PC-3 (cell line): ENCODE measurements around the gene SPPL2B. TPM values are rescaled to one million over a fixed set of nuclear protein-coding genes. Genes with fewer than 3 reads are reported as not detected.

ENCODE experiments used
- ATAC-seq: fragments of 200-7000 bp; cut with Tn5 transposase; 2 replicates; pipeline ENCODE4 v1.9.1; 2020; ENCODE audit warnings: mild to moderate bottlenecking, moderate library complexity
- BruUV-seq: library from RNA; stranded (reverse); fragments of 400-500 nt; replicated peaks from 2 replicates; lab custom pipeline; 2021; lab: Mats Ljungman, UMichigan
- CTCF ChIA-PET: fragments of 300-600 bp; sonication (Branson Sonifier 250); formaldehyde crosslinking; loops from one replicate; lab custom pipeline; 2022; ENCODE audit warnings: antibody characterized with exemption; lab: Charles Lee
- POLR2A ChIA-PET: fragments of 300-600 bp; sonication (Branson Sonifier 250); formaldehyde crosslinking; loops from one replicate; lab custom pipeline; 2022; ENCODE audit warnings: antibody characterized with exemption; ENCODE audit not compliant: unreplicated experiment; lab: Charles Lee
- DNase-seq: peaks from one replicate; pipeline ENCODE4 v3.0.0-alpha.2; 2015
- H2AFZ ChIP-seq: fragments of 300-600 bp; sonication (generic); 2 replicates; pipeline ENCODE4 v1.6.0; 2016; ENCODE audit warnings: antibody characterized with exemption, low read length
- H3F3A ChIP-seq: fragments of 300-600 bp; sonication (generic); one replicate; pipeline ENCODE4 v1.6.0; 2017; ENCODE audit warnings: antibody characterized with exemption, low read length, control low read depth, mild to moderate bottlenecking; ENCODE audit not compliant: unreplicated experiment
- H3K27ac ChIP-seq: fragments of 300-600 bp; sonication (generic); 2 replicates; pipeline ENCODE4 v1.5.1; 2016; ENCODE audit warnings: mild to moderate bottlenecking, low read length
- H3K27me3 ChIP-seq: fragments of 300-600 bp; sonication (generic); 2 replicates; pipeline ENCODE4 v1.6.1; 2016; ENCODE audit warnings: low read length, mixed read lengths
- H3K36me3 ChIP-seq: fragments of 300-600 bp; sonication (generic); 2 replicates; pipeline ENCODE4 v1.6.1; 2016; ENCODE audit warnings: low read depth, mixed run types, low read length, mixed read lengths
- H3K4me1 ChIP-seq: fragments of 300-600 bp; sonication (generic); 2 replicates; pipeline ENCODE4 v1.5.1; 2016; ENCODE audit warnings: low read length; ENCODE audit not compliant: insufficient read depth
- H3K4me2 ChIP-seq: fragments of 300-600 bp; sonication (generic); 2 replicates; pipeline ENCODE4 v1.6.0; 2016; ENCODE audit warnings: low read length
- H3K4me3 ChIP-seq: fragments of 300-600 bp; sonication (generic); 2 replicates; pipeline ENCODE4 v1.5.1; 2016; ENCODE audit warnings: mild to moderate bottlenecking, low read length, mixed read lengths
- H3K79me2 ChIP-seq: fragments of 300-600 bp; sonication (generic); 2 replicates; pipeline ENCODE4 v1.6.1; 2017; ENCODE audit warnings: low read length, mixed read lengths
- H3K9ac ChIP-seq: fragments of 300-600 bp; sonication (generic); 2 replicates; pipeline ENCODE4 v1.6.0; 2016; ENCODE audit warnings: mild to moderate bottlenecking, low read length
- H3K9me2 ChIP-seq: fragments of 300-600 bp; sonication (generic); replicated peaks from 2 replicates; pipeline ENCODE4 v1.6.1; 2016; ENCODE audit warnings: mixed run types, low read length, mixed read lengths
- H3K9me3 ChIP-seq: fragments of 300-600 bp; sonication (generic); 2 replicates; pipeline ENCODE4 v1.6.1; 2016; ENCODE audit warnings: low read length, mixed read lengths
- H4K20me1 ChIP-seq: fragments of 300-600 bp; sonication (generic); 2 replicates; pipeline ENCODE4 v1.6.1; 2016; ENCODE audit warnings: low read length, mixed read lengths
- CTCF ChIP-seq: fragments of 300-600 bp; sonication (generic); conservative IDR thresholded peaks from 2 replicates; pipeline ENCODE4 v1.5.1; 2017; ENCODE audit warnings: antibody characterized with exemption, low read depth, mild to moderate bottlenecking, low read length
- EZH2 ChIP-seq: fragments of 300-600 bp; sonication (generic); IDR thresholded peaks from one replicate; pipeline ENCODE4 v1.6.1; 2017; ENCODE audit warnings: antibody characterized with exemption, mild to moderate bottlenecking, low read length; ENCODE audit not compliant: unreplicated experiment
- EZH2phosphoT487 ChIP-seq: fragments of 300-600 bp; sonication (generic); IDR thresholded peaks from 2 replicates; pipeline ENCODE4 v1.6.1; 2018; ENCODE audit warnings: mild to moderate bottlenecking, antibody characterized with exemption, low read length, borderline replicate concordance
- intact Hi-C: fragments of 100-400 bp; cut with micrococcal nuclease; formaldehyde crosslinking; loops from 2 replicates; pipeline ENCODE4 v1.9.0; 2023
- total RNA-seq: library from RNA; depleted of rRNA; stranded (reverse); fragments of >200 nt; gene quantifications from 2 replicates; pipeline ENCODE4 v1.2.3, GENCODE V29; 2014

Gene SPPL2B
- total RNA-seq, 1 experiment from 2014 or later, result 28.6 TPM

GRCh38 chr19:2282062-2282861 is 46.2 kb upstream of the SPPL2B start, which contains the start of gene PEAK3:
PEAK3 (minus strand) TSS chr19:2282175; CDS start chr19:2280931, 1,244 bp downstream.
- Histone ChIP-seq H3K9me3 (no peaks in the 10 kb centered on the region), H3K79me2 (no peaks in the 10 kb centered on the region), H2AFZ (no peak within 1 kb of the TSS), H3K4me1 (no peaks in the 10 kb centered on the region), H3K9ac (no peak within 1 kb of the TSS), H3K4me2 (no peak within 1 kb of the TSS), H3K27ac (no peak within 1 kb of the TSS), H4K20me1 (no peaks in the 10 kb centered on the region), H3K9me2 (no peaks in the 10 kb centered on the region), H3K27me3 (no peaks in the 10 kb centered on the region), H3K4me3 (no peak within 1 kb of the TSS), H3K36me3 (no peaks in the 10 kb centered on the region), H3F3A (no peaks in the 10 kb centered on the region)
- TF ChIP-seq EZH2 (no peak), CTCF (no peak), EZH2phosphoT487 (no peak)
- intact Hi-C loops, result no loop called here
- ATAC-seq (no peak), DNase-seq (no peak)
- ChIA-PET POLR2A (no interaction called here), CTCF (no interaction called here)
- BruUV-seq, result no TSS peak

GRCh38 chr19:2282862-2283237 is 45.6 kb upstream of the SPPL2B start:
- intact Hi-C loops, result no loop called here
- H3K9me2 ChIP-seq, result no peaks in the 10 kb centered on the region
- no peak for TF ChIP-seq EZH2phosphoT487
- TF ChIP-seq EZH2, result no peak
- TF ChIP-seq CTCF, result no peak
- POLR2A ChIA-PET, result no interaction called here
- CTCF ChIA-PET, result no interaction called here
- no TSS peak for BruUV-seq
- no peak for DNase-seq
- no peaks in the 10 kb centered on the region for H3K79me2 ChIP-seq
- H3K4me1 ChIP-seq, result no peaks in the 10 kb centered on the region
- no peaks in the 10 kb centered on the region for H3K9me3 ChIP-seq
- no peak overlapping the region for H3K27ac ChIP-seq
- H3K4me2 ChIP-seq, result no peak overlapping the region
- ATAC-seq, result no peak
- H3K4me3 ChIP-seq, result no peak overlapping the region
- H4K20me1 ChIP-seq, result no peaks in the 10 kb centered on the region
- no peaks in the 10 kb centered on the region for H3K27me3 ChIP-seq
- no peaks in the 10 kb centered on the region for H3F3A ChIP-seq
- no peak overlapping the region for H2AFZ ChIP-seq
- H3K9ac ChIP-seq, result no peak overlapping the region
- H3K36me3 ChIP-seq, result no peaks in the 10 kb centered on the region

- ChIA-PET CTCF (no interaction called here), POLR2A (no interaction called here)
- Histone ChIP-seq H3K36me3 (no peaks in the 10 kb centered on the region), H4K20me1 (no peaks in the 10 kb centered on the region), H3K4me2 (no peak overlapping the region), H3K27me3 (no peaks in the 10 kb centered on the region), H3K79me2 (no peaks in the 10 kb centered on the region), H3K4me3 (no peak overlapping the region), H3K4me1 (no peaks in the 10 kb centered on the region), H3K27ac (no peak overlapping the region), H3K9me3 (no peaks in the 10 kb centered on the region), H2AFZ (no peak overlapping the region), H3K9me2 (no peaks in the 10 kb centered on the region), H3K9ac (no peak overlapping the region), H3F3A (no peaks in the 10 kb centered on the region)
- no peak for DNase-seq
- TF ChIP-seq EZH2phosphoT487 (no peak), EZH2 (no peak), CTCF (no peak)
- ATAC-seq, result no peak
- BruUV-seq, result no TSS peak
- intact Hi-C loops, result no loop called here
Measured at GRCh38 chr19:2283835-2284507, 44.5 kb upstream of the SPPL2B start.
